ENCODE data around the gene FALEC. TPM values are rescaled to one million over a fixed set of nuclear protein-coding genes. Genes with fewer than 3 reads are reported as not detected.

Gene FALEC
- total RNA-seq, 4 donors from 2014 or later, result 0.88 to 1.0 TPM; not detected in 2

- Histone ChIP-seq H3K4me1 (peaks cover 35 to 42% of the 10 kb centered on the region in 2 donors), H3K4me3 (peak overlapping the region; percentile 55), H3K36me3 (no peaks in the 10 kb centered on the region), H3K27ac (peak overlapping the region; percentile 99), H3K9me3 (no peaks in the 10 kb centered on the region), H3K27me3 (no peaks in the 10 kb centered on the region)
- TF ChIP-seq, protein P1, sequence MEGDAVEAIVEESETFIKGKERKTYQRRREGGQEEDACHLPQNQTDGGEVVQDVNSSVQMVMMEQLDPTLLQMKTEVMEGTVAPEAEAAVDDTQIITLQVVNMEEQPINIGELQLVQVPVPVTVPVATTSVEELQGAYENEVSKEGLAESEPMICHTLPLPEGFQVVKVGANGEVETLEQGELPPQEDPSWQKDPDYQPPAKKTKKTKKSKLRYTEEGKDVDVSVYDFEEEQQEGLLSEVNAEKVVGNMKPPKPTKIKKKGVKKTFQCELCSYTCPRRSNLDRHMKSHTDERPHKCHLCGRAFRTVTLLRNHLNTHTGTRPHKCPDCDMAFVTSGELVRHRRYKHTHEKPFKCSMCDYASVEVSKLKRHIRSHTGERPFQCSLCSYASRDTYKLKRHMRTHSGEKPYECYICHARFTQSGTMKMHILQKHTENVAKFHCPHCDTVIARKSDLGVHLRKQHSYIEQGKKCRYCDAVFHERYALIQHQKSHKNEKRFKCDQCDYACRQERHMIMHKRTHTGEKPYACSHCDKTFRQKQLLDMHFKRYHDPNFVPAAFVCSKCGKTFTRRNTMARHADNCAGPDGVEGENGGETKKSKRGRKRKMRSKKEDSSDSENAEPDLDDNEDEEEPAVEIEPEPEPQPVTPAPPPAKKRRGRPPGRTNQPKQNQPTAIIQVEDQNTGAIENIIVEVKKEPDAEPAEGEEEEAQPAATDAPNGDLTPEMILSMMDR (IDR thresholded peaks at IDR 0.05), result peak; percentile 87 to 91 (median 90)
- TF ChIP-seq POLR2A (IDR thresholded peaks at IDR 0.05), result no peak
- peak; percentile 90 to 92 for DNase-seq
- intact Hi-C loops (cut with DNase I; ENCODE audit: low total_unique reads), result loop anchor here (5.0 kb wide), 1 partner anchor 62 kb away; no protein-coding TSS in a partner anchor
Observed at GRCh38 chr1:150560576-150561253, 45.2 kb downstream of the FALEC start.

DNA sequence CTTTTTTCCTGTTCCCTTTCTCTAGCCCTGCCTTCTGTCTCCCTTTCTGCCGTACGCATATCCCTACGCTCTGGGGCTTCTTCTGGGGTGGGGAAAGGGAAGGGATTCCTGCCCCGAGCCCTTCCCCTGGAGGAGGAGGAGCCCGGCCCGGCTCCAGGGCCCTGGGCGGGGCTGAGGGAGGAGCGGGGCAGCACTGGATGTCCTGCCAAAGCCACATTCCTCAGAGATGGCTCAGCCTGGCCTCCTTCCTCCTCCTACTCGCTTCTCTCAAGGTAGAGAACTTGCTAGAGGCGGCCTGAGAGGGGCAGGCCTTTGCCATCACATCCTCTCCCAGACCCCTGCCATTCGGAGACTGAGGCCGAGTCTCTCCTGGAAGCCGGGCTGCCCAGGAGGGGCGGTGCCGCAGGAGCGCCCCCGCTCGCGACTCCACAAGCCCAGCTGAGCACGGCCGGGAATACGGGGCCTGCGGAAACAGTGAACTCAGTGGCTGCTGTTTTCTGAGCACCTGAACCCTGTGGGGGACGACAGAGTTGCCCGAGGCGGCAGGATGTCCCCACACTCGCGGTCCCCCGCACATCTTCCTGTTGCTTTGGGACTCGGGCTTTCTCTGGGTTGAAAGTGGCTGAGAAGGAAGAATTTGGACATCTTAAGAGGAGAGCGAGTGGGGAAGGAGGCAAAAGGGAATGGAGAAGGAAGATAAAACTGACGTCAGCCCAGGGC is 45.9 kb downstream of the FALEC start:
- peaks cover 41 to 43% of the 10 kb centered on the region in 2 donors for H3K4me1 ChIP-seq
- DNase-seq, result peak; percentile 97 to 98
- H3K27me3 ChIP-seq, result no peaks in the 10 kb centered on the region
- no peaks in the 10 kb centered on the region for H3K36me3 ChIP-seq
- peak overlapping the region; percentile 55 for H3K4me3 ChIP-seq
- H3K27ac ChIP-seq, result peak overlapping the region; percentile 99
- intact Hi-C loops (cut with DNase I; ENCODE audit: low total_unique reads), result loop anchor here (5.0 kb wide), 1 partner anchor 61 kb away; no protein-coding TSS in a partner anchor
- no peaks in the 10 kb centered on the region for H3K9me3 ChIP-seq
- TF ChIP-seq, protein P1 (IDR thresholded peaks at IDR 0.05), result peak in 2 of 4 experiments; percentile 17
- TF ChIP-seq POLR2A (IDR thresholded peaks at IDR 0.05), result peak; percentile 93 to 94

DNA sequence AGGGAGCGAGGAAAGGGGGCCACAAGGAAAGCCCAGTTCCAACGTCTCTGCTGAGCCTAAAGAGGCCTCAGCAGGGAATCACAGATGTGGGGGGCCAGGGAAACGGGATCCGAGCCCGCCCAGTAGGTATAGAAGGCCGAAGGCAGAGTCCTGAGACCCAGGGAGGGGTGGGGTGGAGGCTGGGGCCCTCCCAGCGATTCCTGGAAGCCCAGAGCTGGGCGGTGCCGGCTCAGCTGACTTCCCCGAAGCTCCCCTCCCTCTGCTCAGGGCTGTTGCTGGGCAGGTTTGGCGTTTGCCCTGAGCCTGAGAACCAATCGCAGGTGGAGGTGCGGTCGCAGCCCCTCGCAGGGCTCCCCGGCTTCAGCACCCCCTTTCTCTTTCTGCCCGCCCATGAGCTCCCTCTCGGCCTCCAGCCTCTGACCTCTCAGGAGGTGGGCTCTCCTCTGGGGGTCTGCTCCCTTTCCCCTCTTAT is 46.5 kb downstream of the FALEC start:
- no peaks in the 10 kb centered on the region for H3K36me3 ChIP-seq
- intact Hi-C loops (cut with DNase I; ENCODE audit: low total_unique reads), result loop anchor here (5.0 kb wide), 1 partner anchor 60 kb away; no protein-coding TSS in a partner anchor
- no peaks in the 10 kb centered on the region for H3K27me3 ChIP-seq
- TF ChIP-seq, protein P1 (IDR thresholded peaks at IDR 0.05), result peak in 1 of 4 experiments; percentile 14
- peak; percentile 28 to 79 for TF ChIP-seq POLR2A (IDR thresholded peaks at IDR 0.05)
- H3K27ac ChIP-seq, result peak overlapping the region; percentile 99
- no peaks in the 10 kb centered on the region for H3K9me3 ChIP-seq
- DNase-seq, result peak; percentile 94
- peaks cover 47 to 49% of the 10 kb centered on the region in 2 donors for H3K4me1 ChIP-seq
- H3K4me3 ChIP-seq, result peak overlapping the region; percentile 55

- DNase-seq, result peak in 1 of 2 donors; percentile 54
- TF ChIP-seq, protein P1 (IDR thresholded peaks at IDR 0.05), result no peak
- no peak for TF ChIP-seq POLR2A (IDR thresholded peaks at IDR 0.05)
- no peaks in the 10 kb centered on the region for H3K36me3 ChIP-seq
- peak overlapping the region; percentile 55 for H3K4me3 ChIP-seq
- peaks cover 48 to 51% of the 10 kb centered on the region in 2 donors for H3K4me1 ChIP-seq
- no peaks in the 10 kb centered on the region for H3K9me3 ChIP-seq
- intact Hi-C loops (cut with DNase I; ENCODE audit: low total_unique reads), result loop anchor here (5.0 kb wide), 1 partner anchor 60 kb away; no protein-coding TSS in a partner anchor
- H3K27me3 ChIP-seq, result no peaks in the 10 kb centered on the region
- peak overlapping the region; percentile 99 for H3K27ac ChIP-seq
Observed at GRCh38 chr1:150562446-150563339, 47.1 kb downstream of the FALEC start.

Data from uterus (tissue), 4 donors.